Gastroesophageal sphincter (tissue), 4 donors: ENCODE results near the gene LDLRAD4. TPM values are rescaled to one million over a fixed set of nuclear protein-coding genes. Genes with fewer than 3 reads are reported as not detected.

Experiments
- ATAC-seq: fragments of 150-250 bp; one replicate; pipeline ENCODE4 v1.9.1; 2016; ENCODE audit warnings: mild to moderate bottlenecking, moderate library complexity
- H3K27ac ChIP-seq, 4 donors: fragments of 200-600 bp; sonication (generic) in 3 of 4; 1 replicate in 3 of 4; 2 replicates in 1 of 4; pipeline ENCODE4 v1.5.1; 2016 to 2019
- H3K27me3 ChIP-seq: fragments of 200-600 bp; sonication (generic); one replicate; pipeline ENCODE4 v1.5.1; 2019
- H3K36me3 ChIP-seq, 2 donors: fragments of 200-600 bp; sonication (generic); one replicate each; pipeline ENCODE4 v1.5.1; 2019; ENCODE audit warnings: control low read depth in 1 of 2
- H3K4me1 ChIP-seq, 3 donors: fragments of 200-600 bp; sonication (generic); 1 replicate in 2 of 3; 2 replicates in 1 of 3; pipeline ENCODE4 v1.5.1; 2016 to 2019; ENCODE audit warnings: control low read depth in 2 of 3
- H3K4me3 ChIP-seq, 2 donors: fragments of 200-600 bp; sonication (generic); one replicate each; pipeline ENCODE4 v1.5.1; 2019; ENCODE audit warnings: mild to moderate bottlenecking in 1 of 2, moderate library complexity in 1 of 2
- H3K9me3 ChIP-seq, 3 donors: fragments of 200-600 bp; sonication (generic); one replicate each; pipeline ENCODE4 v1.5.1; 2017 to 2019; ENCODE audit warnings: control low read depth in 2 of 3
- CTCF ChIP-seq, 4 experiments: fragments of 200-600 bp in 2 of 4; fragments of 450-650 bp in 2 of 4; sonication (generic) in 1 of 4; IDR thresholded peaks; one replicate each; pipeline ENCODE4 v1.5.1; 2017 to 2019; ENCODE audit warnings: antibody characterized with exemption in 4 of 4, mild to moderate bottlenecking in 2 of 4, moderate library complexity in 2 of 4
- EP300 ChIP-seq: sonication (generic); formaldehyde crosslinking; IDR thresholded peaks from one replicate; pipeline ENCODE4 v1.6.1; 2017; ENCODE audit warnings: antibody characterized with exemption, mild to moderate bottlenecking
- POLR2A ChIP-seq, 2 donors: fragments of 450-650 bp; IDR thresholded peaks; one replicate each; pipeline ENCODE4 v1.6.1; 2017; ENCODE audit warnings: antibody characterized with exemption in 2 of 2, mild to moderate bottlenecking in 2 of 2, moderate library complexity in 1 of 2
- POLR2AphosphoS5 ChIP-seq: sonication (generic); formaldehyde crosslinking; IDR thresholded peaks from one replicate; pipeline ENCODE4 v1.6.1; 2017; ENCODE audit warnings: antibody characterized with exemption
- WGBS, 2 donors: methylation state at CpG; one replicate each; pipeline ENCODE4 v1.1.5; 2018; ENCODE audit warnings: low coverage in 1 of 2; 5-methylcytosine and 5-hydroxymethylcytosine counted together
- total RNA-seq, 4 donors: library from RNA; depleted of rRNA; stranded (reverse); fragments of >200 nt; gene quantifications; one replicate each; pipeline ENCODE4 v1.1.0, GENCODE V29; 2016

The LDLRAD4 gene
- total RNA-seq, 4 donors from 2014 or later = 28.1 to 85.9 (median 55.2) TPM

GRCh38 chr18:13382366-13382953 is 163.9 kb downstream of the LDLRAD4 start:
- no peaks in the 10 kb centered on the region for H3K27me3 ChIP-seq
- peak overlapping the region; percentile 28 to 35 for H3K4me3 ChIP-seq
- peak; percentile 17 for TF ChIP-seq POLR2AphosphoS5
- no peak for TF ChIP-seq CTCF (IDR thresholded peaks at IDR 0.05)
- H3K36me3 ChIP-seq = peaks cover 0 to 2% of the 10 kb centered on the region in 2 donors
- peak; percentile 76 for ATAC-seq
- H3K9me3 ChIP-seq = no peaks in the 10 kb centered on the region
- peak overlapping the region; percentile 76 to 86 (median 82) for H3K27ac ChIP-seq
- peaks cover 3 to 78% (median 36%) of the 10 kb centered on the region in 3 donors for H3K4me1 ChIP-seq
- WGBS, 2 donors = 9 to 44% methylated on average over 5 to 8 of the region's 9 CpGs

DNA sequence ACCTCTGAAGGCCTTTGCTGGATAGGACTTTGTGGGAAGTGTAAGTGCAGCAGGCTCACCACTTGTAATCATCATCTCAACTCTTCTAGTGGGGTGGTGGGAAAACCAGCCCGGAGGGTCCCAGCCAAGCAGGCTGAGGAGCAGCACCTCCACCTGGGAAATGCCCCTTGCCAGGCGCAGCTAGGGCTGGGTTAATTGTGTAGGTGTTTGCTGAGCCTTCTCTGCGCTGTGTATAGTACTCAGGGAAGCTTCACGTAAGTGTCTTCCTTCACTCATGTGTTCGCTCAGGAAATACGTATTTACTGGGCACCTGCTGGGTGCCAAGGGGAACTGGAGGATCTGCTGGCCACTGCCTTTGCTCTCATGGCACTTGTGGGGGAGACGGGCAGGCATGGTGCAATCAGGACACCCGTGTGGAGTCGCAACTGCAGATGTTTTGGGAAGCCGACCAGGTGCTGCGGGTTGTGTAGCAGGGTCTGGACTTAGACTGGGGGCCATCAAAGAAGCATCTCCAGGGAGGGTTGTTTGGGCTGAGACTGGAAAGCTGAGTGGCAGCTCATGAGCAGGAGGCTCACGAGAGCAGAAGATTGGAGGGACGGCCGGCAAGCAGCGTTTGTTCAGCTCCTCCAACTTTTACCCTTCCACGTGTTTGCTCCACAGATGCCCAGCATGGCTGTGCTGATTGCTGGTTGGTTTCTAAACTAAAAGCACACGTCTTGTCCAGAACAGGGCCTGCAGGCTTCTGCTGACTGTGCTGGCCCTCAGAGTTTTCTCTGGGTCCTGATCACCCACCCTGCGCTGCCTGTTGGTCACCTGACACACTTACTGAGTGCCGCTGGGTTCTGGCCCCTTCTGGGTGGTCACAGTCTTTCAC is 164.6 kb downstream of the LDLRAD4 start:
- H3K4me1 ChIP-seq = peaks cover 3 to 78% (median 38%) of the 10 kb centered on the region in 3 donors
- peaks cover 0 to 10% of the 10 kb centered on the region in 2 donors for H3K36me3 ChIP-seq
- H3K4me3 ChIP-seq = peak overlapping the region in 1 of 2 donors; percentile 35
- WGBS, 2 donors = 76 to 82% methylated on average over 8 to 10 of the region's 19 CpGs
- no peak for ATAC-seq
- H3K9me3 ChIP-seq = no peaks in the 10 kb centered on the region
- H3K27me3 ChIP-seq = no peaks in the 10 kb centered on the region
- no peak for TF ChIP-seq CTCF (IDR thresholded peaks at IDR 0.05)
- no peak for TF ChIP-seq EP300
- TF ChIP-seq POLR2A (IDR thresholded peaks at IDR 0.05) = no peak
- TF ChIP-seq POLR2AphosphoS5 = no peak
- H3K27ac ChIP-seq = peak overlapping the region; percentile 76 to 86 (median 82)

- Histone ChIP-seq H3K9me3 (no peaks in the 10 kb centered on the region), H3K4me3 (no peak overlapping the region), H3K27me3 (no peaks in the 10 kb centered on the region), H3K36me3 (peaks cover 0 to 12% of the 10 kb centered on the region in 2 donors), H3K4me1 (peaks cover 3 to 70% (median 25%) of the 10 kb centered on the region in 3 donors), H3K27ac (peak overlapping the region in 2 of 4 donors; percentile 55 to 58)
- ATAC-seq = no peak
- 96 to 100% methylated on average over 1 to 3 of the region's 40 CpGs for WGBS, 2 donors
- TF ChIP-seq EP300 (no peak), POLR2A (IDR thresholded peaks at IDR 0.05) (no peak), POLR2AphosphoS5 (no peak), CTCF (IDR thresholded peaks at IDR 0.05) (no peak)
These were observed 168.6 kb downstream of the LDLRAD4 start for GRCh38 chr18:13386891-13387801.

- Histone ChIP-seq H3K9me3 (no peaks in the 10 kb centered on the region), H3K27ac (peak overlapping the region in 3 of 4 donors; percentile 45 to 58 (median 55)), H3K36me3 (peaks cover 0 to 12% of the 10 kb centered on the region in 2 donors), H3K4me3 (no peak overlapping the region), H3K27me3 (no peaks in the 10 kb centered on the region), H3K4me1 (peaks cover 0 to 61% (median 19%) of the 10 kb centered on the region in 3 donors)
- peak; percentile 64 for ATAC-seq
- TF ChIP-seq POLR2A (IDR thresholded peaks at IDR 0.05) (no peak), POLR2AphosphoS5 (peak; percentile 51)
- WGBS, 2 donors = 32 to 42% methylated on average over 6 to 10 of the region's 13 CpGs
These were observed 169.4 kb downstream of the LDLRAD4 start for GRCh38 chr18:13387855-13388548.
